GM13977 (cell line): ENCODE data around the gene SPRED2.

ENCODE experiments used
- DNase-seq: peaks from one replicate; pipeline ENCODE4 v3.0.0; 2012; ENCODE audit warnings: low spot score
- CTCF ChIP-seq: IDR thresholded peaks from 2 replicates; pipeline ENCODE4 v1.5.1; 2012; ENCODE audit warnings: mild to moderate bottlenecking, control low read depth; ENCODE audit not compliant: insufficient read depth; ENCODE audit errors: extremely low read depth, missing control alignments
- in situ Hi-C: fragments of 300-500 bp; cut with MboI; formaldehyde crosslinking; loops from one replicate; pipeline ENCODE4 v1.12.0; 2022; ENCODE audit warnings: low sequenced_read_pairs, low pct_unique_long_range_greater_than_20kb, mixed read lengths, inconsistent platforms; ENCODE audit not compliant: unreplicated experiment

SPRED2 gene

DNA sequence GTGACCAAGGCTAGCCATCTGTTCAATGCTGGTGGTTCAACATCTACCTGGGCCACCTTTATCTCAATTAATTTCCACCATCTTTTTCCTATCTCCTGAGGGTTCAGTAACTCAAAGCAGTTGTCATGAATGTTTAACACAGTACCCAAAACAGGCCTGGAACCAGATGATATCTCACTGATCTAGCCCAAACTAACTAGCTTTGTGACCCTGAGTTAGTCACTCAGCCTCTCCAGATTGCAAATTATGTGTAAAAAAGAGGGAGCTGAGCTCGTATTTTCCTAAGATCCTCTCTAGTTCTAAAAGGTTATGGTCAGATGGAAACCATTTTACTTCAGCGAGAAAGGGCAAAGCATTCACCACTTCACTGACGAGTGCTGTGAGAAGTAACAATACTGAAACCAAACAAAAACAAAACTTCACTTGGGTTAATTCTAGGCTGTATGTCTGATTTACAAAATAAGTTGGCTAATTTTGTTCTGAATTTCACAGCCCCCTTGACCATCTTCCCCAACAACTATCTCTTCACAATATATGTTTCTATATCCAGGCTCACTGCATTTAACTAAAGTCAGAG is 14.8 kb downstream of the SPRED2 start:
- no peak for TF ChIP-seq CTCF
- DNase-seq = no peak
- in situ Hi-C loops = no loop called here

DNA sequence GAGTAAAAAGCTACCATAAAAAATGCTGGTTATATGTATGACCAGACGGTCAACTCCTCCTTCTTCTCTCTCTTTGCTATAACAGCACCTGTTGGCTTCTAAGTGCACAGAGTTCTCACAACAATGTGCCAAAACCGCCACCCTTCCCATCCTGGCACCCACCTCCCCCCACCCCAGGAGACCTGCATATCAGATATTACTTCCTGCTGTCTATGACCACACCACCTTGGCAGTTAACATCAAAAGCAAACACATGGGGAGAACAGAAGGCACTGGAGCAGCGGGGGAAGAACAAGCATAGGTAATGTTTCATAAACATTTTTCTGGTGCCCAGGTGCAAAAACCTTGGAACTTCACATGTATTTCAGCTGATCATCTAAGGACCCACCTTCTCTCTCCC is 15.5 kb downstream of the SPRED2 start:
- in situ Hi-C loops = no loop called here
- no peak for DNase-seq
- TF ChIP-seq CTCF = no peak

DNA sequence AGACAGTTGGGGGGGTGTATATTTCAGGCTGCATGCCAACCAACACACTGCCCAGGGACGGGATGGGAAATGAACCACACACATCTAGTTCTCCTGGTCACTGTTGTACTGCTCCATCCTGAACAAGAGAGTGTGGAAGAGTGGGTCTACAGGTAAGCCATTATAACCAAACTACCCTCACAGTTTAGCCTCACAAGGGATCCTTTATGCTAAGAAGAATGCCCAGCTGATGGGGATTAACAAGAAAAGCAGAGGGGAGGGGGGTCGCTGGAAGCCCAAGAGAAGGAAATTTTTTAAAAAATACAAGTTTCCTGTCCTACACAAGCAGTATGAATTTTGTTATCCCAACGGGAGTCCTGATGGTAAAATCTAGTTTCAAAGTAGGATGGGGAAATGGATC is 16.1 kb downstream of the SPRED2 start:
- no peak for TF ChIP-seq CTCF
- no peak for DNase-seq

GRCh38 chr2:65415091-65415490 is 17.3 kb downstream of the SPRED2 start:
- TF ChIP-seq CTCF = no peak
- in situ Hi-C loops = no loop called here
- DNase-seq = no peak

More for the DNA sequence above, 16.1 kb downstream of the SPRED2 start:
- in situ Hi-C loops = no loop called here

- no peak for DNase-seq
- no peak for TF ChIP-seq CTCF
- in situ Hi-C loops = no loop called here
Measured at GRCh38 chr2:65413610-65414009, 18.8 kb downstream of the SPRED2 start.

- in situ Hi-C loops = no loop called here
- DNase-seq = no peak
- no peak for TF ChIP-seq CTCF
Measured at GRCh38 chr2:65413106-65413505, 19.3 kb downstream of the SPRED2 start.

DNA sequence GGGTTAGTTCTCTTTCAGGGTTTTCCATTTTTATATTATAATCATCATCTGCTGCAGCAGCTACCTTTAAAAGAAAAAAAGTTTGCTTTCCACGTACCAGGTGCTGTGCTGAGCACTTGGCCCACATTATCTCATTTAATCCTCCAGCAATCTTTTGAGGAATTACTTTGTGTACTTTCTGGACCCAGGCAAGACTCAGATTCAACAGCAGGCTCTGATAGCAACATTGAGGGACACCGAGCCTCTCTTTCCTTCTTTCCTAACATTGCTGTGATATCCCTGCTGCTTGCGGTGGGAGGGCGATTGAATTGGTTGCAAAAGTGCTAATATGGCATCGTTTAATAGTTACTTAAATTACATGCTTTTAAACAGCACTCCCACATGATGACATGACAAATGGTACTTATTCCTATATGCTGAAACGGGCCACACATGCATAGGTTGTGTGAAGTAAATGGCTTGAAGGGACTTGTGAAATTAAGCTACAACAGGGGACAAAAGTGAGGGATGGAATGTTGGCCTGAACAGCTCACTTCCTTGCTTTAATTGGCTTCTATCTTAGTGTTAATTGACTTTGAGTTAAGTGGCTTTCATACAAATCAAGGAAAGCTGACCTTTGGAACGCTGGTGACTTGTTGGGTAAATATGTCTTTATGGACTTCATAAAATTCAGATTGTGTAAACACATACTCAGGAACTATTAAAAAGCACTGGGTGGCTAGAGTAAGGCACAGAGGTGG is 21.2 kb downstream of the SPRED2 start:
- no peak for TF ChIP-seq CTCF
- no peak for DNase-seq
- in situ Hi-C loops = no loop called here
